NCI-H2081 (cell line): ENCODE measurements around the gene NCOA7.
"Not testable (repeated sequence)": the region's sequence is repeated elsewhere in the genome, so short reads cannot be mapped to it uniquely, and the experiment has no call there.

Source experiments
- DNase-seq, 2 experiments: peaks; one replicate each; lab custom pipeline; 2025; lab: John Stamatoyannopoulos, UW

The NCOA7 gene

GRCh38 chr6:125918681-125919566 lies 128.2 kb downstream of the NCOA7 start:
- DNase-seq: peak; percentile 9 to 54

- DNase-seq: no peak
Observed at GRCh38 chr6:125919618-125920017, 128.9 kb downstream of the NCOA7 start.

- peak; percentile 12 to 60 for DNase-seq
Observed at GRCh38 chr6:125922322-125922860, 131.6 kb downstream of the NCOA7 start.

GRCh38 chr6:125923366-125923877 lies 132.7 kb downstream of the NCOA7 start:
- DNase-seq: no peak

- DNase-seq: no peak
Observed at GRCh38 chr6:125924169-125924568, 133.4 kb downstream of the NCOA7 start.

GRCh38 chr6:125924697-125925358 lies 134.1 kb downstream of the NCOA7 start:
- no peak for DNase-seq

GRCh38 chr6:125926711-125927110 lies 136.0 kb downstream of the NCOA7 start:
- DNase-seq: no peak

- no peak for DNase-seq
Observed at GRCh38 chr6:125927761-125928160, 137.0 kb downstream of the NCOA7 start.

- DNase-seq: no peak
Observed at GRCh38 chr6:125930765-125931418, 140.1 kb downstream of the NCOA7 start.

- no peak for DNase-seq
Observed at GRCh38 chr6:125931733-125932450, 141.1 kb downstream of the NCOA7 start.

- no peak for DNase-seq
Observed at GRCh38 chr6:125932451-125932795, 141.7 kb downstream of the NCOA7 start.

GRCh38 chr6:125935520-125935919 lies 144.8 kb downstream of the NCOA7 start:
- not testable (repeated sequence) for DNase-seq

- DNase-seq: no peak
Observed at GRCh38 chr6:125939026-125939425, 148.3 kb downstream of the NCOA7 start.

GRCh38 chr6:125939791-125940190 lies 149.0 kb downstream of the NCOA7 start:
- DNase-seq: no peak

- DNase-seq: no peak
Observed at GRCh38 chr6:125940247-125941041, 149.7 kb downstream of the NCOA7 start.

GRCh38 chr6:125942672-125943527 lies 152.1 kb downstream of the NCOA7 start:
- DNase-seq: no peak

- DNase-seq: no peak
Observed at GRCh38 chr6:125943528-125944433, 153.0 kb downstream of the NCOA7 start.

- peak in 1 of 2 experiments; percentile 41 for DNase-seq
Observed at GRCh38 chr6:125944434-125944816, 153.7 kb downstream of the NCOA7 start.

GRCh38 chr6:125944896-125945295 lies 154.1 kb downstream of the NCOA7 start:
- DNase-seq: no peak
